Uterus (tissue), 4 donors: ENCODE data around the gene PTPRN2. TPM values are rescaled to one million over a fixed set of nuclear protein-coding genes. Genes with fewer than 3 reads are reported as not detected.

Source experiments
- DNase-seq, 2 donors: peaks; one replicate each; pipeline ENCODE4 v3.0.0-alpha.2; 2019 to 2020
- H3K27ac ChIP-seq, 2 donors: fragments of 200-600 bp; sonication (generic); 1 replicate in 1 of 2; 2 replicates in 1 of 2; pipeline ENCODE4 v1.5.1; 2016 to 2018
- H3K27me3 ChIP-seq, 2 donors: fragments of 200-600 bp; sonication (generic); one replicate each; pipeline ENCODE4 v1.5.1; 2018 to 2019; ENCODE audit warnings: control low read depth in 1 of 2
- H3K36me3 ChIP-seq, 2 donors: fragments of 200-600 bp; sonication (generic); one replicate each; pipeline ENCODE4 v1.5.1; 2019; ENCODE audit warnings: control low read depth in 1 of 2
- H3K4me1 ChIP-seq, 2 donors: fragments of 200-600 bp; sonication (generic); one replicate each; pipeline ENCODE4 v1.5.1; 2018 to 2019; ENCODE audit warnings: control low read depth in 1 of 2
- H3K4me3 ChIP-seq, 2 donors: fragments of 200-600 bp; sonication (generic); 1 replicate in 1 of 2; 2 replicates in 1 of 2; pipeline ENCODE4 v1.5.1; 2018 to 2019; ENCODE audit warnings: mild to moderate bottlenecking in 1 of 2
- H3K9me3 ChIP-seq, 2 donors: fragments of 200-600 bp; sonication (generic); one replicate each; pipeline ENCODE4 v1.5.1; 2019; ENCODE audit warnings: control low read depth in 1 of 2
- CTCF ChIP-seq, 4 experiments: fragments of 200-600 bp in 2 of 4; fragments of 450-650 bp in 2 of 4; sonication (generic) in 2 of 4; IDR thresholded peaks; one replicate each; pipeline ENCODE4 v1.5.1; 2016 to 2019; ENCODE audit warnings: antibody characterized with exemption in 4 of 4, mild to moderate bottlenecking in 2 of 4, moderate library complexity in 1 of 4
- POLR2A ChIP-seq, 2 donors: fragments of 450-650 bp; IDR thresholded peaks; one replicate each; pipeline ENCODE4 v1.6.1; 2016; ENCODE audit warnings: antibody characterized with exemption in 2 of 2, mild to moderate bottlenecking in 1 of 2, moderate library complexity in 1 of 2
- intact Hi-C: fragments of 100-400 bp; cut with DNase I; formaldehyde crosslinking; loops from one replicate; pipeline ENCODE4 v1.15.1; 2023; ENCODE audit warnings: low total_unique reads
- total RNA-seq, 4 donors: library from RNA; depleted of rRNA in 3 of 4; stranded (reverse); fragments of >200 nt in 3 of 4; gene quantifications; one replicate each; pipeline versions ENCODE4 v1.1.0 to v1.2.4, GENCODE V29; 2014 to 2023
- donor health status: DM: yes; HTN: yes; CAD: no.

PTPRN2 gene
- total RNA-seq, 4 donors from 2014 or later, result 1.2 to 5.2 (median 2.3) TPM

GRCh38 chr7:157990881-157991250, 596.8 kb downstream of the PTPRN2 start:
- intact Hi-C loops, result no loop called here
- H3K27ac ChIP-seq, result no peak overlapping the region
- no peaks in the 10 kb centered on the region for H3K27me3 ChIP-seq
- TF ChIP-seq CTCF (IDR thresholded peaks at IDR 0.05) (no peak), POLR2A (IDR thresholded peaks at IDR 0.05) (no peak)
- no peaks in the 10 kb centered on the region for H3K9me3 ChIP-seq
- H3K4me3 ChIP-seq, result no peak overlapping the region
- DNase-seq, result no peak
- no peaks in the 10 kb centered on the region for H3K36me3 ChIP-seq
- H3K4me1 ChIP-seq, result no peaks in the 10 kb centered on the region

GRCh38 chr7:157990226-157990880, 597.3 kb downstream of the PTPRN2 start:
- Histone ChIP-seq H3K27me3 (no peaks in the 10 kb centered on the region), H3K36me3 (no peaks in the 10 kb centered on the region), H3K4me1 (no peaks in the 10 kb centered on the region), H3K4me3 (no peak overlapping the region), H3K9me3 (no peaks in the 10 kb centered on the region), H3K27ac (no peak overlapping the region)
- TF ChIP-seq CTCF (IDR thresholded peaks at IDR 0.05), result no peak
- TF ChIP-seq POLR2A (IDR thresholded peaks at IDR 0.05), result no peak
- intact Hi-C loops, result no loop called here
- DNase-seq, result no peak

GRCh38 chr7:157989589-157989988, 598.0 kb downstream of the PTPRN2 start:
- Histone ChIP-seq H3K4me1 (no peaks in the 10 kb centered on the region), H3K4me3 (no peak overlapping the region), H3K9me3 (no peaks in the 10 kb centered on the region), H3K27ac (no peak overlapping the region), H3K27me3 (no peaks in the 10 kb centered on the region), H3K36me3 (no peaks in the 10 kb centered on the region)
- TF ChIP-seq POLR2A (IDR thresholded peaks at IDR 0.05), result no peak
- no peak for TF ChIP-seq CTCF (IDR thresholded peaks at IDR 0.05)
- DNase-seq, result no peak
- intact Hi-C loops, result no loop called here

GRCh38 chr7:157987906-157988305, 599.7 kb downstream of the PTPRN2 start:
- no peak for TF ChIP-seq POLR2A (IDR thresholded peaks at IDR 0.05)
- TF ChIP-seq CTCF (IDR thresholded peaks at IDR 0.05), result no peak
- Histone ChIP-seq H3K27ac (no peak overlapping the region), H3K36me3 (no peaks in the 10 kb centered on the region), H3K27me3 (no peaks in the 10 kb centered on the region), H3K9me3 (no peaks in the 10 kb centered on the region), H3K4me3 (no peak overlapping the region), H3K4me1 (no peaks in the 10 kb centered on the region)
- intact Hi-C loops, result no loop called here
- no peak for DNase-seq

GRCh38 chr7:157986051-157986450, 601.6 kb downstream of the PTPRN2 start:
- Histone ChIP-seq H3K36me3 (no peaks in the 10 kb centered on the region), H3K27me3 (no peaks in the 10 kb centered on the region), H3K9me3 (no peaks in the 10 kb centered on the region), H3K27ac (no peak overlapping the region), H3K4me1 (no peaks in the 10 kb centered on the region), H3K4me3 (no peak overlapping the region)
- intact Hi-C loops, result no loop called here
- DNase-seq, result no peak
- TF ChIP-seq CTCF (IDR thresholded peaks at IDR 0.05) (no peak), POLR2A (IDR thresholded peaks at IDR 0.05) (no peak)
